ENCODE results near the gene BEST2.
A peak's percentile ranks its signal among the peaks of the same experiment; 100 is the strongest.

BEST2 gene

GRCh38 chr19:12787458-12787857, 35.9 kb downstream of the BEST2 start:
- Histone ChIP-seq H3K27ac (peak overlapping the region; percentile 98 to 99), H3K4me3 (no peak overlapping the region), H3K9me3 (no peaks in the 10 kb centered on the region), H3K36me3 (peaks cover 0 to 6% (median 5%) of the 10 kb centered on the region in 3 donors), H3K27me3 (no peaks in the 10 kb centered on the region), H3K4me1 (peaks cover 5 to 75% (median 68%) of the 10 kb centered on the region in 4 donors)
- intact Hi-C loops (cut with DNase I; ENCODE audit: low total_unique reads), result no loop called here
- no peak for TF ChIP-seq CTCF (IDR thresholded peaks at IDR 0.05)
- no peak for DNase-seq

- peak overlapping the region; percentile 86 to 96 for H3K4me3 ChIP-seq
- H3K27ac ChIP-seq, result peak overlapping the region; percentile 98 to 99
- DNase-seq, result no peak
- H3K27me3 ChIP-seq, result no peaks in the 10 kb centered on the region
- peaks cover 5 to 70% (median 63%) of the 10 kb centered on the region in 4 donors for H3K4me1 ChIP-seq
- TF ChIP-seq CTCF (IDR thresholded peaks at IDR 0.05), result no peak
- peaks cover 0 to 13% (median 9%) of the 10 kb centered on the region in 3 donors for H3K36me3 ChIP-seq
- no peaks in the 10 kb centered on the region for H3K9me3 ChIP-seq
- intact Hi-C loops (cut with DNase I; ENCODE audit: low total_unique reads), result no loop called here
Measured at GRCh38 chr19:12788042-12788681, 36.6 kb downstream of the BEST2 start.

DNA sequence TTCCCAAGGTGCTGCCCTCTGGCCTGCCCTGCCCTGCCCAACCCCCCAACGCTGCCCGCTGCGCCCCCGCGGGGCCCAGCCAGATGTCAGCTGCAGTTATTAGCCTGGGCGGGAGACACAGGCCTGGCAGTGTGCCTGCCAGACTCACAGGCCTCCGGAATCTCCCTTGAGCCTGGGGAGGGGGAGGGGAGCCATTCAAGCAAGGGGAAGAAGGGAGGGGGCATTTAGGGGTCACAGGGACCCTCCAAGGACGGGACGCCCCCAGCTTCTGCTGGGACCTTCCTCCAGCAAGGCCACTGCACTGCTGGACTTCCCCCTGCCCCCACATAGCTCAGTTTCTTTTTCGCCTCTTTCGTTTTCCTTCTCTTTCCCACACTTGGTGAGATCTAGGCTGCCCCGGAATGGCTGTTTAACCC, 37.1 kb downstream of the BEST2 start:
- no peak for TF ChIP-seq CTCF (IDR thresholded peaks at IDR 0.05)
- peaks cover 4 to 64% (median 58%) of the 10 kb centered on the region in 4 donors for H3K4me1 ChIP-seq
- peak overlapping the region; percentile 86 to 96 for H3K4me3 ChIP-seq
- peaks cover 0 to 13% (median 9%) of the 10 kb centered on the region in 3 donors for H3K36me3 ChIP-seq
- no peaks in the 10 kb centered on the region for H3K27me3 ChIP-seq
- intact Hi-C loops (cut with DNase I; ENCODE audit: low total_unique reads), result no loop called here
- DNase-seq, result peak; percentile 86 to 93
- peak overlapping the region; percentile 98 to 99 for H3K27ac ChIP-seq
- H3K9me3 ChIP-seq, result no peaks in the 10 kb centered on the region

GRCh38 chr19:12789098-12789903, 37.7 kb downstream of the BEST2 start:
- no peak for DNase-seq
- Histone ChIP-seq H3K9me3 (no peaks in the 10 kb centered on the region), H3K4me3 (peak overlapping the region; percentile 86 to 96), H3K27ac (peak overlapping the region; percentile 98 to 99), H3K4me1 (peaks cover 0 to 63% (median 58%) of the 10 kb centered on the region in 4 donors), H3K36me3 (peaks cover 0 to 13% (median 9%) of the 10 kb centered on the region in 3 donors), H3K27me3 (no peaks in the 10 kb centered on the region)
- intact Hi-C loops (cut with DNase I; ENCODE audit: low total_unique reads), result no loop called here
- TF ChIP-seq CTCF (IDR thresholded peaks at IDR 0.05), result no peak

GRCh38 chr19:12789904-12790619, 38.5 kb downstream of the BEST2 start:
- no peak for TF ChIP-seq CTCF (IDR thresholded peaks at IDR 0.05)
- H3K27me3 ChIP-seq, result no peaks in the 10 kb centered on the region
- H3K9me3 ChIP-seq, result no peaks in the 10 kb centered on the region
- peaks cover 0 to 13% (median 9%) of the 10 kb centered on the region in 3 donors for H3K36me3 ChIP-seq
- H3K27ac ChIP-seq, result peak overlapping the region; percentile 98 to 99
- peak; percentile 97 to 99 for DNase-seq
- intact Hi-C loops (cut with DNase I; ENCODE audit: low total_unique reads), result loop anchor here (10.0 kb wide), 1 partner anchor 1055 kb away; no protein-coding TSS in a partner anchor
- H3K4me3 ChIP-seq, result peak overlapping the region; percentile 86 to 96
- peaks cover 0 to 62% (median 54%) of the 10 kb centered on the region in 4 donors for H3K4me1 ChIP-seq

All from tibial artery (tissue), 4 donors.